ENCODE results near the gene APCDD1. TPM values are rescaled to one million over a fixed set of nuclear protein-coding genes. Genes with fewer than 3 reads are reported as not detected.

Gene APCDD1
- total and polyA plus RNA-seq, 10 donors, result 0.93 to 11.8 (median 5.6) TPM

- peaks cover 0 to 5% (median 0%) of the 10 kb centered on the region in 8 donors for H3K9me3 ChIP-seq
- 83 to 92% (median 87%) methylated on average over 5 of the region's 5 CpGs for WGBS, 5 donors
- H3K27ac ChIP-seq, result no peak overlapping the region
- H3K4me3 ChIP-seq, result no peak overlapping the region
- intact Hi-C loops (cut with DNase I; ENCODE audit: low total_unique reads), result no loop called here
- peaks cover 0 to 5% (median 0%) of the 10 kb centered on the region in 6 donors for H3K4me1 ChIP-seq
- no peak for DNase-seq
- TF ChIP-seq POLR2A (IDR thresholded peaks at IDR 0.05) (no peak), POLR2AphosphoS5 (IDR thresholded peaks at IDR 0.05) (no peak)
- TF ChIP-seq, protein P1, sequence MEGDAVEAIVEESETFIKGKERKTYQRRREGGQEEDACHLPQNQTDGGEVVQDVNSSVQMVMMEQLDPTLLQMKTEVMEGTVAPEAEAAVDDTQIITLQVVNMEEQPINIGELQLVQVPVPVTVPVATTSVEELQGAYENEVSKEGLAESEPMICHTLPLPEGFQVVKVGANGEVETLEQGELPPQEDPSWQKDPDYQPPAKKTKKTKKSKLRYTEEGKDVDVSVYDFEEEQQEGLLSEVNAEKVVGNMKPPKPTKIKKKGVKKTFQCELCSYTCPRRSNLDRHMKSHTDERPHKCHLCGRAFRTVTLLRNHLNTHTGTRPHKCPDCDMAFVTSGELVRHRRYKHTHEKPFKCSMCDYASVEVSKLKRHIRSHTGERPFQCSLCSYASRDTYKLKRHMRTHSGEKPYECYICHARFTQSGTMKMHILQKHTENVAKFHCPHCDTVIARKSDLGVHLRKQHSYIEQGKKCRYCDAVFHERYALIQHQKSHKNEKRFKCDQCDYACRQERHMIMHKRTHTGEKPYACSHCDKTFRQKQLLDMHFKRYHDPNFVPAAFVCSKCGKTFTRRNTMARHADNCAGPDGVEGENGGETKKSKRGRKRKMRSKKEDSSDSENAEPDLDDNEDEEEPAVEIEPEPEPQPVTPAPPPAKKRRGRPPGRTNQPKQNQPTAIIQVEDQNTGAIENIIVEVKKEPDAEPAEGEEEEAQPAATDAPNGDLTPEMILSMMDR (IDR thresholded peaks at IDR 0.05 in 8 of 11, conservative IDR thresholded peaks at IDR 0.05 in 3 of 11), result no peak
- H3K36me3 ChIP-seq, result no peaks in the 10 kb centered on the region
- peaks cover 0 to 10% (median 0%) of the 10 kb centered on the region in 7 donors for H3K27me3 ChIP-seq (replicated peaks in 1 of 7)
These were observed 33.7 kb upstream of the APCDD1 start for GRCh38 chr18:10420561-10421352.

- WGBS, 5 donors, result 19 to 45% (median 33%) methylated on average over 5 of the region's 5 CpGs
- Histone ChIP-seq H3K36me3 (no peaks in the 10 kb centered on the region), H3K4me3 (no peak overlapping the region), H3K27ac (no peak overlapping the region), H3K9me3 (peaks cover 0 to 5% (median 0%) of the 10 kb centered on the region in 8 donors), H3K4me1 (peaks cover 0 to 5% (median 0%) of the 10 kb centered on the region in 6 donors), H3K27me3 (replicated peaks in 1 of 7) (peaks cover 0 to 10% (median 0%) of the 10 kb centered on the region in 7 donors)
- no peak for TF ChIP-seq POLR2AphosphoS5 (IDR thresholded peaks at IDR 0.05)
- TF ChIP-seq, protein P1 (IDR thresholded peaks at IDR 0.05 in 8 of 11, conservative IDR thresholded peaks at IDR 0.05 in 3 of 11), result no peak
- intact Hi-C loops (cut with DNase I; ENCODE audit: low total_unique reads), result no loop called here
- no peak for DNase-seq
These were observed 32.6 kb upstream of the APCDD1 start for GRCh38 chr18:10421859-10422258.

- Histone ChIP-seq H3K4me3 (no peak overlapping the region), H3K36me3 (no peaks in the 10 kb centered on the region), H3K9me3 (peaks cover 0 to 5% (median 0%) of the 10 kb centered on the region in 8 donors), H3K4me1 (peaks cover 0 to 5% (median 0%) of the 10 kb centered on the region in 6 donors), H3K27me3 (replicated peaks in 1 of 7) (peaks cover 0 to 10% (median 0%) of the 10 kb centered on the region in 7 donors), H3K27ac (no peak overlapping the region)
- TF ChIP-seq POLR2A (IDR thresholded peaks at IDR 0.05) (no peak), POLR2AphosphoS5 (IDR thresholded peaks at IDR 0.05) (no peak)
- TF ChIP-seq, protein P1 (IDR thresholded peaks at IDR 0.05 in 8 of 11, conservative IDR thresholded peaks at IDR 0.05 in 3 of 11), result no peak
- intact Hi-C loops (cut with DNase I; ENCODE audit: low total_unique reads), result no loop called here
- 77 to 90% (median 84%) methylated on average over 4 to 6 of the region's 6 CpGs for WGBS, 5 donors
- no peak for DNase-seq
These were observed 31.7 kb upstream of the APCDD1 start for GRCh38 chr18:10422731-10423130.

- DNase-seq, result no peak
- Histone ChIP-seq H3K9me3 (peaks cover 0 to 5% (median 0%) of the 10 kb centered on the region in 8 donors), H3K27me3 (replicated peaks in 1 of 7) (peaks cover 0 to 10% (median 0%) of the 10 kb centered on the region in 7 donors), H3K4me1 (peaks cover 0 to 5% (median 0%) of the 10 kb centered on the region in 6 donors), H3K4me3 (no peak overlapping the region), H3K27ac (peak overlapping the region in 5 of 8 donors; percentile 8 to 59 (median 25)), H3K36me3 (no peaks in the 10 kb centered on the region)
- 27 to 38% (median 33%) methylated on average over 7 of the region's 7 CpGs for WGBS, 5 donors
- TF ChIP-seq POLR2A (IDR thresholded peaks at IDR 0.05), result no peak
- peak in 1 of 3 donors; percentile 28 for TF ChIP-seq POLR2AphosphoS5 (IDR thresholded peaks at IDR 0.05)
- TF ChIP-seq, protein P1 (IDR thresholded peaks at IDR 0.05 in 8 of 11, conservative IDR thresholded peaks at IDR 0.05 in 3 of 11), result no peak
- intact Hi-C loops (cut with DNase I; ENCODE audit: low total_unique reads), result no loop called here
These were observed 29.7 kb upstream of the APCDD1 start for GRCh38 chr18:10424585-10425307.

Measured in spleen (tissue), 11 donors.